IPS-18c (cell line): ENCODE measurements around the gene AIPL1.
"Not testable (repeated sequence)": the region's sequence is repeated elsewhere in the genome, so short reads cannot be mapped to it uniquely, and the experiment has no call there.

Source experiments
- H3K4me3 ChIP-seq: 2 replicates; pipeline ENCODE4 v1.7.0; 2013; ENCODE audit warnings: low read depth, mild to moderate bottlenecking, low read length, moderate library complexity; ENCODE audit not compliant: insufficient read depth
- H3K9me3 ChIP-seq: one replicate; pipeline ENCODE4 v1.6.1; 2013; ENCODE audit warnings: mild to moderate bottlenecking, low read length, moderate library complexity; ENCODE audit not compliant: control insufficient read depth, insufficient read depth

Gene AIPL1, protein sequence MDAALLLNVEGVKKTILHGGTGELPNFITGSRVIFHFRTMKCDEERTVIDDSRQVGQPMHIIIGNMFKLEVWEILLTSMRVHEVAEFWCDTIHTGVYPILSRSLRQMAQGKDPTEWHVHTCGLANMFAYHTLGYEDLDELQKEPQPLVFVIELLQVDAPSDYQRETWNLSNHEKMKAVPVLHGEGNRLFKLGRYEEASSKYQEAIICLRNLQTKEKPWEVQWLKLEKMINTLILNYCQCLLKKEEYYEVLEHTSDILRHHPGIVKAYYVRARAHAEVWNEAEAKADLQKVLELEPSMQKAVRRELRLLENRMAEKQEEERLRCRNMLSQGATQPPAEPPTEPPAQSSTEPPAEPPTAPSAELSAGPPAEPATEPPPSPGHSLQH

DNA sequence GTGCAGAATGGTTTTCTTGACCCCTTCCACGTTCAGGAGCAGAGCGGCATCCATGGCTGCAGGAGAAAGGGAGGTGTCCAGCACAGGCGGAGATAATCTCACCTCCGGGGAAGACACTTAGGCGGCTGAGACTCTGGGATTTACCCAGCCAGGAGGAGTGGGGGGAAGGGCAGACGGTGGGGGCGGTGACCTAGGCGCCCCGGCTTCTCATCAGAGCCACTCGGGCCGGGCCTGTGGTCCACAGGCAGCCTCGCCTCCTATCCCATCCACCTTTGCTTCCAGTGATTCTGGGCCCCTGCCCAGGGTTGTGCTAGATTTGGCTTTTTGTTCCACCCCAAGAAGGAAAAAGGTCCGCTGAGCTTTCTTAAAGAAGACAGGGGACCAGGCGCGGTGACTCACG, at the start of gene AIPL1:
AIPL1 (minus strand) TSS at position 71 of the 400 bp plus-strand sequence; CDS start at position 54, 17 bp downstream.
- H3K9me3 ChIP-seq: no peaks in the 10 kb centered on the region

DNA sequence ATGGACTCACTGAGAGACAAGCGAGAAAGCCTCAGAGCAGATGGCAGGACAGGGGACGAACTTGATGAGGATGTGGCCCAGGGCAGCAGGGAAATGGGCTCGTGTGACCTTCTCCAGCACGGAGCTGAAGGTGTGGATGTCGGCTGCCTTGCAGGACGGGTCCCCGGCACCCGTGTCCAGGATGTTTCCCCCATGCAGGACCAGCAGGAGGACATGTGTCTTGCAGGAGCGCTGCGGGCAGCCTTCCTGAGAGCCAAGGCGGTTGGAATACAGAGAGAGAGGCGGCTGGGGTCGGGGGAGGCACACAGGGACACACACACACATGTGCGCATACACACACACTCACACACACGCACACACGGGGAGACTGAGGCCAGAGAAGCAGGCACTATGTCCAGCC, 48.6 kb upstream of the AIPL1 start:
- Histone ChIP-seq H3K9me3 (no peaks in the 10 kb centered on the region), H3K4me3 (no peak overlapping the region)

More for the DNA sequence above, at the start of gene AIPL1:
- H3K4me3 ChIP-seq: no peak within 1 kb of the TSS

DNA sequence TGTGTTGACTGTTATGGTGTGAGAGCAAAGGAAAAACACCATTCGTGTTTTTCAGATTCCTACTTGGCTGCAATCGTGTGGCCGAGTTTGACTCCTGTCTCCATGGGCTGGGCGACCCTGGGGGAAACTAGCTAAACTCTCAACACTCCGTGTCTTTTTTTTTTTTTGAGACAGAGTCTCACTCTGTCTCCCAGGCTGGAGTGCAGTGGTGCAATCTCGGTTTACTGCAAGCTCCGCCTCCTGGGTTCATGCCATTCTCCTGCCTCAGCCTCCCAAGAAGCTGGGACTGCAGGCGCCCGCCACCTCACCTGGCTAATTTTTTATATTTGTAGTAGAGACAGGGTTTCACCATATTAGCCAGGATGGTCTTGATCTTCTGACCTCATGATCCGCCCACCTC, 47.9 kb upstream of the AIPL1 start:
- not testable (repeated sequence) for H3K4me3 ChIP-seq, H3K9me3 ChIP-seq

DNA sequence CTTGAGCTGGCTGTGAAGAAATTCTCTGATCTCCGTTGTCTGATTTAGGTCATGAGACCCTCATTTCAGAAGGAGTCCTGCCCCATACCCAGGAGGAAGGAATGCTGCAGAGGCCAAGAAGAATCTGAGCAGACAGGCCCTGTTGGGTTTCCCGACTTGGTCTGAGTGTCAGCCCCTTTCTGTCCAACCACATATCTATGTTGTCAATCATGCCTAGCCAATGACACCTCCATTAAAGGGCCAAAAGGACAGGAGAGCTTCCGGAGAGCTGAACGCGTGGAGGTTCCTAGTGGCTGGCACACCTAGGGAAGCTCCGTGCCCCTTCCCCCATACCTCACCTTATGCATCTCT, 47.2 kb upstream of the AIPL1 start:
- Histone ChIP-seq H3K9me3 (no peaks in the 10 kb centered on the region), H3K4me3 (no peak overlapping the region)

DNA sequence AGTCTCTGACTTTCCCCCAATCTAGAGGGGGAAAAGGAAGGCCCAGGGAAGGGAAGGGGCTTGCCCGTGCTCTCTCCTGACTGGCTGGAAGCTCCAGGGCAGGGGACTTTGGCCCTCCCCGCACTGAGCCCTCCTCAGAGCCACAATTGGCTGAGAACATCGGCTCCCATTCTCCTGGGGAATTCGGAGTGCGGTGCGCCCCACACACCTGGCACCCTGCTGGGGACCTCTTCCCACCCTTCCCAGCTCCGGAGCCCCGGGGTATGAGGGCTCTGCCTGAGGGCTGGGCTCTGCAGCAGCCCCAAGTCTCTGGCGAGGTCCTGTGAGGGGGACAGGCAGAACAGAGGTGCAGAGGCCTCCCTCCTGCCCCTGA, 45.4 kb upstream of the AIPL1 start:
- no peaks in the 10 kb centered on the region for H3K9me3 ChIP-seq
- no peak overlapping the region for H3K4me3 ChIP-seq

DNA sequence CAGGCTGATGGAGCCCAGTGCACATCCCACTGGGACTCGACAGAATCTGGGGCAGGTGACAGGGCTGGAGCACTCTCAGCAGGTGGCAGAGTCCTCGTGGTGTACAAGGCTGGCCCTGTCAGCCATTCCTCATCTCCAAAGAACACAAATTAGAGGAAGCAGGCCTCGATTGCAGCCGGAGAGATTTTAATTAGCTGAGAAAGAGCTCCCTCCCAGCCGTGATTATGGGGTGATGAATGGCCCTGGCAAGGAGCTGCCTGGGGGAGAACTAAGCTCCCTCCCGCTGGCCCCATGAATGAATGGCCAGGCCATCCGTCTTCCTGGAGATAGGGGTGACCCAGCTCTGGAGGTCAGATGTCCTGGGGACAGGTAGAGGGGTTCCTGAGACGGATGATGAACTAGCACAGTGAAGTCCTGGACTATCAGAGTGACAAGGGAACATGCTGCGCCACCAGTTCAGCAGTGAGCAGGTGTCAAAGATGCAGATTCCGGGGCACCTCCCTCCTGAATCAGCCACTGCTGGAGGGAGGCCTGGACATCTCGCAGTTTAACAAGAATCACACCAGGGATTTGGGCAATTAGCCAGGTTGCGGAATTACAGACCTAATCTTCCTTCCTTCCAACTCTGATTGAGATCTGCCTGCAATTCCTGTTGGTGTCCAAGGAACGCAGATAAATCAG, 44.8 kb upstream of the AIPL1 start:
- no peaks in the 10 kb centered on the region for H3K9me3 ChIP-seq
- H3K4me3 ChIP-seq: no peak overlapping the region

DNA sequence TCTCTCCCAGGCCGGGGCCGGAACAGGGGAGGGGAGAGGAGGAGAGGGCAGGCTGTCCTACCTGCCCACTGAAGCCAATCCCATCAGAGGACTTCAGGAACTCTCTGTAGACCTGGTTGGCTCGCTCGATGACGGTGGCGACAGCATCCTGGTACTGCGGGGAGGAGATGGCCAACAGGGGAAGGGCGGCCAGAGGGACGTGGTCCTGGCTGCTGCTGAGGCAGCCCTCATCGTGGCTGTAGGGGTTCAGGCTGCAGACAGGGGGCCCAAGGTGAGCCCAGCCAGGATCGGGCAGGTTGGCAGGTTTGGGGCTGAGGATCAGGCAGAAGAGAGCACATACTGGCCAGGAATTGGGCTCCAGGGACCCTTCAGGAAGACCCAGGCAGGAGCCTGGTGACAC, 43.6 kb upstream of the AIPL1 start:
- H3K4me3 ChIP-seq: no peak overlapping the region

DNA sequence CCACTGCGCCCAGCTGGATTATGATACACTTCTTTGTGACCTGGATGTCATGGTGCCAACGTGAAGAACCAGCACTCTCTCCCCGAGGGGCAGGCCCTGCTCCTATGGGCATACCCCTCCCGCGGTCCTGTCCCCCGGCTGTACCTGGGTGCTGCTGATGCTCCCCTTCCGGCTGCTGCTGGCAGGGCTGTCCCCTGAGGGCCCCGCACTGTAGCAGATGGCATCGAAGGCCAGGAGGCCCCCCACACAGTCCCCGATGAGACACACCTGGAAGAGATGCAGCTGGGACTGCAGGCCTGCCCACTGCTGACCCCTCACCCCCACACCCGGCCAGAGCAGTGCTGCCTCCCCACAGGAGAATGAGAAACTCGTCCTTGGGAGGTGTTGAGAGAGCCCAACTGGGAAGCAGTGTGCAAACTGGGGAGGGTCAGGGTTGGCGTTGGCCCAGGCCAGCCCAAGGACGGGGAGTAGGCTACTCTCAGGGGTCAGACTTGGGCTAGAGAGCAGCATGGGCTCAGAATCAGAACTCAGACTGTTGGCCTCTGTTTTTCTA, 43.0 kb upstream of the AIPL1 start:
- no peaks in the 10 kb centered on the region for H3K9me3 ChIP-seq
- no peak overlapping the region for H3K4me3 ChIP-seq

More for the DNA sequence above, 43.6 kb upstream of the AIPL1 start:
- H3K9me3 ChIP-seq: no peaks in the 10 kb centered on the region

DNA sequence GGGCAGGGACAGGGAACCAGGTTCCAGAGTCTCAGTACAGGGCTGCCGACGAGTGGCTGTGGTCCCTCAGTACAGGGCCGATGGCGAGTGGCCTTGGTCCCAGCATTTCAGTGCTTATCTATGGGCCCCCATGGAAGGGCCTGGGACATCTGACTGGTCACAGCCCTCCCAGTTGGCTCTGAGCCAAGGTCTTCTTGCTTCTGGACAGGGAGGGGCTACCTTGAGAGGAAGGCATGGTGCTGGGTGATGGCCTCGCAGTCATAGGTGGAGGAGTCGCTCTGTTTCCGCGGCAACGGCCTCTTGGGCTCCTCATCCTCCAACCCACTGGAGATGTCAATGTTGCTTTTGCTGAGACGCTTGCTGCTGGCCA, 41.9 kb upstream of the AIPL1 start:
- Histone ChIP-seq H3K9me3 (no peaks in the 10 kb centered on the region), H3K4me3 (no peak overlapping the region)

DNA sequence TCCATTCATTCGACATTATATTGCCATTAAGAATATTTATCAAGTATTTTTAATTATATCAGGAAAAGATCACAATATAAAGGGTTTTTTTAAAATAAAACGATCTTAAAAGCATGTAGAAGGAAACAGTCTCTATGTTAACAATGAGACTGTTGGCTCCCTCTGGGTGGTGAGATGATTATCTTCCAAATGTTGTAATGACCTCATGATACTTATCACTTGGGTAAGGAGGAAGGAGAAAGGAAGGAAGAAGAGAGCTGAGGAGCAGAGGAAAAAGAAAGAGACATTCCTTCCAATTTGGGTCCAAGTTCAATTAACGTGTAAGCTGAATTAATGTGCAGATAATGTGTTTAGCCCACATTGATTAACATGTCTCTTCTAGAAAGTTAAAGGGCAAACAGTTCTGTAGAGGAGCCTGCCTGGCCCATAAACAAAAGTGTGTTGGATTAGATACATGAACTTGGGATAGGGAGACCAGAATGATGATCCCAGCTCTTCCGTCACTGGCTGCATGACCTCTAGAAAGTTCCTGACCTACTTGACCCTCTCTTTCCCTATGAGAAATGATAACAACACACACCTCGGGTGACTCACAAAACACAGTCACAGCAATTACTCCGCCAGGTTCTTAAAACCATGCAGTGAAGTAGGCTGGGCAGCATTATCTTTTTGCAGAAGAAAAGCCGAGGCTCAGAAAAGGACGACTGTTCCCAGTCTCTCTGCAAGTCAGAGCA, 41.3 kb upstream of the AIPL1 start:
- Histone ChIP-seq H3K4me3 (no peak overlapping the region), H3K9me3 (no peaks in the 10 kb centered on the region)

DNA sequence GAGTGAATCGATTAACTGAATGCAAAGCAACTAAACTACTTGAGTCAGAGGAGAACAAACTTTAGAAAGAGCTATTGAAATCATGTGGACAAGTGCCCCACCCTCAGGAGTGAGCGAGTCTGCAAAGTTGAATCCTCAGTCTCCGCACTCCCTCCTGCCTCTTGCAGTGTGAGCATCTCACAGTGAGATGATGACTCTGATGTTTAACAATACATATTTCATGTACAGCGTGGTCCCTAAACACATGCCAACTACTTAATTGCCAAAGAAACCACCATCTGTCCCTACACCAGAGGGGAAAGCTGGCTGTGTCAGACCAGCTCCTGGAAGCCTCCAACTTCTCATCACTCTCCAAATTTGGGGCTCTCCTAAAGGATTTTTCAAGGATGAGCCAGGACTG, 40.5 kb upstream of the AIPL1 start:
- H3K4me3 ChIP-seq: no peak overlapping the region

DNA sequence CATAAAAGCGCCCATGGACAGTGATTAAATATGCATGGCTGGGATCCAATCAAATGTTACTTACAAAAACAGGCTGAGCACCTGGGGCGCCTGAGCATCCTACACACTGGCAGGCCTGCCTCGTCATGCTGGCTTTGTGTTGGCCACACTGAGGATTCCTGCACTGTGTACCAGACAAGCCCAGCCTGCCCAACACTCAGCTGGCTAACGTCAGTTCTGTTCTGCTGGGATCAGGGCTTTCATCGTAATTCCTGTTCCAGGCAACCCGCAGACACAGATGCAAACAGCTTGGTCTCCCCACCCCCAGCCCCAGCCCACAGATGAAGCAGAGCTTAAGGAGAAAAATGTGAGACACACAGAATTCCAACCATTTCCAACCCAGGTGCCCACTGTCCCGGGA, 40.0 kb upstream of the AIPL1 start:
- H3K4me3 ChIP-seq: no peak overlapping the region
- no peaks in the 10 kb centered on the region for H3K9me3 ChIP-seq

More for the DNA sequence above, 40.5 kb upstream of the AIPL1 start:
- no peaks in the 10 kb centered on the region for H3K9me3 ChIP-seq

DNA sequence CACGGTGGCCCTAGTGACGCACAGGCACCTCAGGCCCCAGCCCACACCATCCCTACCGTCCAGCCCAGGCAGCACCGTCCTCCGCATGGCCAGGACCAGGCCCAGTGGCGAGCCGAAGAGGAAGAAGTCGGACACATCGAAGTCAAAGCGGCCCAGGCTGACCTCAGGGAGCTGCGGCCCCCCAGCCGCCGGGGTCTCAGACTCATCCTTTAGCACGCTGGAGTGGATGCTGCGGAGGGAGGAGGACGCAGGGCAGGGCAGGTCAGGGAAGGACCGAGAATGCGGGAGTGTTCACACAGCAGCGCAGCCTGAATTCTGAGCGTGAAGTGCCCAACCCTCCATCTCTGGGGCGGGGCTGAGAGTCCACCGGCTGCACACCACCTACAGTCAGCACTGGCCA, 39.5 kb upstream of the AIPL1 start:
- H3K4me3 ChIP-seq: no peak overlapping the region
- no peaks in the 10 kb centered on the region for H3K9me3 ChIP-seq

DNA sequence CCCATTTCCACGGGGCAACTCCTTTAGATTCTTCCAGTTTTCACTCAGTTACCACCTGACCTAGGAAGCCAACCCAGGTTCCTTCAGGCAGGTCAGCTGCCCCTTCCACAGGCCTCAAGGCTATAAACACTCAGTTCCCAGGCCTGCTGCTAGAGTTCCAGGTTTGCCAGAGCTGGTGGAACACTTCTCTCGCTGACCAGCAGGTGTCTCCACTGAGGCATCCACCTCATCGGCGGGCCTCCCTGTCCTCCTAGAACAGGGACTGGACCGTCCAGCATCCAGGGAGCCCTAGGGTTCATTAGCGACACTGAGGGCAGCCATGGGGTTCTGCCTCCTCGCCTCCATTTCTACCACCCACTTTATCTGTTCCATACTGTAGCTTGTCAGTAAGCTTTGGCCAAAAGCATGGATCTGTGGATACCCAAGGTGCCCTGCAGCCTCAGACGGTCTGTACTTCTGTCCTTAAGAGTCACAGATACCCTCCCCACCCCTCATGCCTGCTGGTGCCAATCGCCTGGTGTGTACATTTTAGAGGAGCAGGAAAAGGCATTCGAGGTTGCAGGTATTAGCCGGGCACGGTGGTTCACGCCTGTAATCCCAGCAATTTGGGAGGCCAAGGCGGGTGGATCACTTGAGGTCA, 38.3 kb upstream of the AIPL1 start:
- no peaks in the 10 kb centered on the region for H3K9me3 ChIP-seq
- no peak overlapping the region for H3K4me3 ChIP-seq

DNA sequence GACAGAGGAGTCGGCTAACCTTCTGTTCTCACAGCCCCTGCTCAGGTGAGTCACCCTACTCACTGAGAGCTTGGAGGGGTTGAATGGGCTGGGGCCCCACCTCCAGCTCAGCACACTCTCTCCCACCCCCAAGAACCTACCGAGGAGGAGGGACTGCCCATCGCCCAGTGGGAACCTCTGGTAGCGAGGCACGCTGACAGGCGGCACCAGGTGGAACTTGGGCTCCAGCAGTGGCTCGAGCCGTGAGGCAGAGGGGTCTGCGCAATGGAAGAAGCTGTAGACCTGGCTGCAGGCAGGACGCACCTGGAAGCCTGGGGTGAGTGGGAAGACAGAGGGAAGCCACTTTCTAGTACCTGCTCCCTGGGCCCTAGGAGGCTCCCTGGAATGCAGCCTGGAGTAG, 37.6 kb upstream of the AIPL1 start:
- Histone ChIP-seq H3K9me3 (no peaks in the 10 kb centered on the region), H3K4me3 (no peak overlapping the region)

DNA sequence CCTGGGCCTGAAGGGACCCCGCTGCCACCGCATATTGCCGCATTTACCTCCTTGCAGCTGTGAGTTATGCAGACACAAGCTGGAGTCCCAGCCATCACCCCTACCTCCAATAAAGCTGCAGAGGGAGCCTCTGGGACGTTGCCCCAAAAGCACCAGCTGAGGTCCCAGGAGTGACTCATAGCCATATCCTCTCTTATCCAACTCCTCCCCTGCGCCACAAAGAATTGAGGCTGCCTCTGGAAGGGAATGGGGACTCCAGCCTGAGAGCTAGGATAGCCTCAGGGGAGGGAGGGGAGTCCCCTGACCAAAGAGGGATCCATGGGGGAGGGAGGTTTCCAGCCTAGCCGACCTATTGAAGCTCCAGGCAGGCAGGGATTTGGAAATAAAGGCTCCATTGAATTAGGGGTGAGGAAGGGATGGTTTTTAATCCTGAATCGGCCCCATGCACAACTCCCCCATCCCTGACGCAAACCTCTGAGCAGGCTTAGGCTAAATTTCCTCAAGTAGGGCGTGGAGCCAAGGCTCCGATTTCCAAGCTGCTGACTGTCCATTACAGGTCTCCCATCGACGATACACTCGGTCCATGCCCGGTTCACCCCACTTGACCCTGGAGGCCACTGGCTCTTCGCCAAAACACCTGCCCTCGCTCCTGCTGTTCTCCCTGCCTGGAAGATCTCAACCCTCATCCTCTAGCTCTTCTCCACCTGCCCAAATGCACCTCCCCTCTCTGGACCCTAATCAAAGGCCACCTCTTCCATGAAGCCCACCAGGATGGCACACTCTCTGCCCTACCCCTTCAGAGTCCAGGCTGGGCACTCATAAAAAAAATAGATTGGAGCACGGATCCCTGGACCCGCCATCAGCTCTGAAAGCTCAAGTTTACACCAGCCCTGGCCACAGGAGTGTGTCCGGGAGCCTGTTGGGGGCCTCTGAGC, 36.9 kb upstream of the AIPL1 start:
- Histone ChIP-seq H3K9me3 (no peaks in the 10 kb centered on the region), H3K4me3 (no peak overlapping the region)
